Activated naive CD4-positive, alpha-beta T cell treated with anti-CD3 and anti-CD28 coated beads for 36 hours (primary cell): ENCODE measurements around the gene APH1B. TPM values are rescaled to one million over a fixed set of nuclear protein-coding genes. Genes with fewer than 3 reads are reported as not detected.

Experiments
- CTCF ChIA-PET: fragments of 350-600 bp; sonication (Branson Sonifier 250); formaldehyde crosslinking; loops from one replicate; lab custom pipeline; 2021; ENCODE audit warnings: antibody characterized with exemption; lab: Charles Lee
- DNase-seq: peaks from one replicate; pipeline ENCODE4 v3.0.0-alpha.2; 2020
- H3K27ac Mint-ChIP-seq: one replicate; pipeline ENCODE4 v1.8.0; 2021; ENCODE audit warnings: mild to moderate bottlenecking, mixed read lengths
- H3K27me3 Mint-ChIP-seq: one replicate; pipeline ENCODE4 v1.8.0; 2021; ENCODE audit warnings: low read depth, mixed read lengths
- H3K36me3 Mint-ChIP-seq: one replicate; pipeline ENCODE4 v1.8.0; 2021; ENCODE audit warnings: low read depth, mixed read lengths
- H3K4me1 Mint-ChIP-seq: one replicate; pipeline ENCODE4 v1.8.0; 2021; ENCODE audit warnings: low read depth, mixed read lengths
- H3K4me3 Mint-ChIP-seq: one replicate; pipeline ENCODE4 v1.8.0; 2021; ENCODE audit warnings: mild to moderate bottlenecking, moderate library complexity, mixed read lengths
- H3K9me3 Mint-ChIP-seq: one replicate; pipeline ENCODE4 v1.8.0; 2021; ENCODE audit warnings: mixed read lengths
- intact Hi-C: fragments of 100-400 bp; cut with micrococcal nuclease; formaldehyde crosslinking; loops from one replicate; pipeline ENCODE4 v1.15.1; 2023
- total RNA-seq, 2 experiments: library from RNA; stranded (reverse); gene quantifications; one replicate each; pipeline ENCODE4 v1.2.3, GENCODE V29; 2021

APH1B gene
- total RNA-seq, 2 experiments from 2014 or later, result 6.7 to 8.6 TPM

- H3K27me3 Mint-ChIP-seq, result no peaks in the 10 kb centered on the region
- peaks cover 7% of the 10 kb centered on the region for H3K4me1 Mint-ChIP-seq
- no peaks in the 10 kb centered on the region for H3K9me3 Mint-ChIP-seq
- H3K27ac Mint-ChIP-seq, result no peak overlapping the region
- intact Hi-C loops, result no loop called here
- no peak overlapping the region for H3K4me3 Mint-ChIP-seq
- H3K36me3 Mint-ChIP-seq, result no peaks in the 10 kb centered on the region
- CTCF ChIA-PET, result no interaction called here
- DNase-seq, result no peak
Observed at GRCh38 chr15:63322541-63322940, 45.1 kb downstream of the APH1B start.

DNA sequence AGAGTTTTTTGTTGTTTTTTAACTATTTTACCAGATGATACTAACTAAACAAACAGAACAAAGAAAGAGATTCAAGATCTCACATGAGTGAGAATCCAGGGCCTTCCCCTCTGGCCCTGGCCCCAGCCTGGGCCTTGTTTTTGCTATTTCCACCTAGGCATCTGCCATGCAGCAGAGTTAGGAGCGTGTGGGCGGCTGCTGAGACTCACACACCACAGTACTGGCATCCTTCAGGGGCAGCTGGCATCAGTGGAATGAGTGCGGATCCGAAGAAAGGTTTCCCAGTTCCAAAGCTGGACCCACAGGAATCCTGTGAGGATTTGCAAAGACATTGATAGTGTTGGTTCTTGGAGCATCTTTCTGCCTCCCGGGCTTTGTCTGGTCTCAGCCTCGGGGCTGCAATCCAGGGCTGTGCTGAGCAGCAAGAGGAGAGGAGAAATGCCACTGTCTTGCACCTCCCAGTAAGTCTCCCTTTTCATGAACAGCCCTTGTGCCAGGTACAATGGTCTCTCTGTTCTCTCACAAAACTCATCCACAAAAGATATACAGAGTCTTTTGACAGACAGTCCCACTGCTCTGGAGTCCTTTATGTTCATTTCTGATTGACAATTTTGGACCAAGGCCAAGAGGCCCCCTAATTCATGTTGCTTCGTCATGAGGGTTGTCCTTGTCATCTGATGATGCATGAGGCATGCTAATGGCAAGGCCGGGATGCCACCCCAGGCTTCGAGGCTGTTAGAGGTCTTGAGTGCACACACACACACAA, 46.6 kb downstream of the APH1B start:
- CTCF ChIA-PET, result no interaction called here
- Mint-ChIP-seq H3K27me3 (peaks cover 2% of the 10 kb centered on the region), H3K4me3 (no peak overlapping the region), H3K9me3 (no peaks in the 10 kb centered on the region), H3K4me1 (peaks cover 7% of the 10 kb centered on the region), H3K36me3 (no peaks in the 10 kb centered on the region), H3K27ac (no peak overlapping the region)
- DNase-seq, result peak; percentile 19
- intact Hi-C loops, result no loop called here

DNA sequence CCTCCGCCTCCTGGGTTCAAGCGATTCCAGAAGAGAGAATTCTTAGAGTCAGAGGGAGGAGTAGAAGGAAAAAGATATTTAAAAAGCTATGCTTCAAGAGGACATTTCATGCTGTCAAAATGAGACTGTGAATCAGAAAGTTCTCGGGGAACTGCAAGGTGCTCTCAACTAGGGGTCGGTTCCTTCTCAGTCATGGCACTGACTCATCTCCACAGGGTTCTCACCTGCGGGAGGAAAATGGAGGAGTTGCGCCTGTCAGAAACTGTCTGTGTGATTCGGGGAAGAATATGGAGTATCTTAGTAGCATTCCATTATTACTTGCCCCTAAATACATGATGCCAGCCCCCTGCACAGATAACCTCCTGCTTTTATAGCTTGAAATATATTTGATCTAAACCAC, 47.4 kb downstream of the APH1B start:
- intact Hi-C loops, result no loop called here
- peak; percentile 39 for DNase-seq
- H3K4me1 Mint-ChIP-seq, result peaks cover 7% of the 10 kb centered on the region
- no peak overlapping the region for H3K27ac Mint-ChIP-seq
- H3K4me3 Mint-ChIP-seq, result no peak overlapping the region
- CTCF ChIA-PET, result no interaction called here
- no peaks in the 10 kb centered on the region for H3K36me3 Mint-ChIP-seq
- H3K9me3 Mint-ChIP-seq, result no peaks in the 10 kb centered on the region
- peaks cover 2% of the 10 kb centered on the region for H3K27me3 Mint-ChIP-seq

- Mint-ChIP-seq H3K27me3 (peaks cover 2% of the 10 kb centered on the region), H3K27ac (no peak overlapping the region), H3K36me3 (no peaks in the 10 kb centered on the region), H3K4me1 (peaks cover 7% of the 10 kb centered on the region), H3K9me3 (no peaks in the 10 kb centered on the region), H3K4me3 (no peak overlapping the region)
- DNase-seq, result no peak
- CTCF ChIA-PET, result interaction anchor here (0.7 kb wide), 1 partner anchor 45 kb away, joined by 4 read pairs; no protein-coding TSS in a partner anchor
- intact Hi-C loops, result no loop called here
Observed at GRCh38 chr15:63327648-63328421, 50.4 kb downstream of the APH1B start.

DNA sequence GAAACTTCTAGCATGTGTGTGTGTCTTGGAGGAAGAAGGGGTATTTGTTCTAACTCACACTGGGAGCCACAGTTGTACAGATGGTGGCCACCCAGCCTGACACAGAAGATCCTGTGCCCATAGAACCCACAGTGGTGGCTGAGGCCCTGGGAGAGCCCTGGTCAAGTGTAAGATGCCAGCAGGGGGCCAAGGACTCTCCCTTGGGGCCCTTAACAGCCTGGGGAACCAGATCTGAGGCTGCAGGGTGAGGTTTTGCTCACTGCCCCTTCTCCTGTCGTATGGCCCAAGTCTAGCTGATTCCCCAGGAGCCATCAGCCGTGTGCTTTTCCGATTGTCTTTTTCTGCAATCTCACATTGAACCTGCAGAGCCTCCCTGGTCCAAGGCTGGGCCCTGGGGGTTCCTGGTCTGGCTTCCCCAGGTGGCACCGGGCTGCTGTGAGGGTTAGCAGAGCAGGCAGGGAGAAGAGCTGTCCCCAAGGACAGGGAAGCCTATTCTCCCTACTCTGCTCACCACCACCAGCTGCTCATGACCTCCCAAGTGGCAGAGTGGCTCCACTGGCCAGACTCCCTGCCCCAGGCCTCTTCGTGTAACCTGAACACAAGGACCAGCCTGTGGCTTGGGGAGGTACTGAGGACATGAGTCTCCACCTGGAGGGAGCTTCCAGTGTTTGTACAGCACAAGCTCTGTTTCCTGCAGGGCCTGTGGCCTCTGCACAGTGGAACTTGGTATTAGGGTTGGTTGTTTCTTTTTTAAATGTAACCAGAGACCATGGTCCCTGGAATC, 52.4 kb downstream of the APH1B start:
- no peaks in the 10 kb centered on the region for H3K36me3 Mint-ChIP-seq
- no peak overlapping the region for H3K27ac Mint-ChIP-seq
- intact Hi-C loops, result no loop called here
- no peaks in the 10 kb centered on the region for H3K9me3 Mint-ChIP-seq
- H3K4me3 Mint-ChIP-seq, result no peak overlapping the region
- CTCF ChIA-PET, result interaction anchor here (0.8 kb wide), 1 partner anchor 74 kb away, joined by 3 read pairs; no protein-coding TSS in a partner anchor
- H3K27me3 Mint-ChIP-seq, result peaks cover 2% of the 10 kb centered on the region
- peaks cover 3% of the 10 kb centered on the region for H3K4me1 Mint-ChIP-seq
- DNase-seq, result no peak

DNA sequence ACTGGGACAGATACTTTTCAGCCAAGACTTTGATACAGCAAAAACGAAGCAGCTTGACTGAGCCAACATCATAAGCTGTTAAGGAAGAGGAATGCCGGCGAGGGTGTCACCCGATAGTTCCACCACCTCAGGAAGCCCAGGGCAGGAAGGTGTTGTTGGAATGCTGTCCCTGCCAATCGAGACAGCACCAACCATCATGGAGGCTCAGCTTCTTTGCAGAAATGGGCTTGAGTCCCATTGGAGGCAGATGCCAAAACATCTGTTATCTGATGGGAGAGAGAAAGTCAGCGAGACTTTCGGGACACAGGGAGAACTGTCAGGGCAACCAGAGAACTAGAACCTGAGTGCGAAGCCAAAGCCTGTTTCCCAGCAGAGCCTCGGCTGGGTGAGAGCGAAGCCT, 53.5 kb downstream of the APH1B start:
- intact Hi-C loops, result no loop called here
- no peaks in the 10 kb centered on the region for H3K4me1 Mint-ChIP-seq
- no peaks in the 10 kb centered on the region for H3K9me3 Mint-ChIP-seq
- peaks cover 2% of the 10 kb centered on the region for H3K27me3 Mint-ChIP-seq
- CTCF ChIA-PET, result interaction anchor here (0.6 kb wide), 1 partner anchor 251 kb away, joined by 6 read pairs; no protein-coding TSS in a partner anchor
- no peaks in the 10 kb centered on the region for H3K36me3 Mint-ChIP-seq
- no peak overlapping the region for H3K4me3 Mint-ChIP-seq
- DNase-seq, result no peak
- H3K27ac Mint-ChIP-seq, result no peak overlapping the region

DNA sequence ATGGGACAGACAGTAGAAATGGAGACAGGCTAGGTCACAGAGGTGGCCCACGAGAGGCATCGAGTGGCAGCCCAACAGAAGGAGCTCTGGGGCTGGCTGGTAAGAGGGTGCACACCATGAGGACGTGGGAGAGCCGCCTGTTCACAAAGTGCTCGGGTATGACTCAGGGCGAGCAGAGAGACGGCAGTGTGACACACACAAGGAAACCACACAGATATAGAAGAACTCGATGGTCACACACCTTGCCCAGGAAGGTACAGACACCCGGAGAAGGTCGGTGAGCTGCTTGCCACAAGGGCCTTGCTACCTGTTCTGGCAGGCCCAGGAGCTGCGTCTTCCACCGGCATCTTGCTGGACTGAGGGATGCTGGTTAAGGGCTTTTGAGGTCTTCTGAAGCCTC, 54.1 kb downstream of the APH1B start:
- H3K4me3 Mint-ChIP-seq, result no peak overlapping the region
- H3K36me3 Mint-ChIP-seq, result no peaks in the 10 kb centered on the region
- intact Hi-C loops, result no loop called here
- no peak for DNase-seq
- no peak overlapping the region for H3K27ac Mint-ChIP-seq
- H3K4me1 Mint-ChIP-seq, result no peaks in the 10 kb centered on the region
- peaks cover 2% of the 10 kb centered on the region for H3K27me3 Mint-ChIP-seq
- CTCF ChIA-PET, result no interaction called here
- H3K9me3 Mint-ChIP-seq, result no peaks in the 10 kb centered on the region

GRCh38 chr15:63332367-63333124, 55.1 kb downstream of the APH1B start:
- CTCF ChIA-PET, result no interaction called here

GRCh38 chr15:63334821-63335220, 57.4 kb downstream of the APH1B start:
- DNase-seq, result no peak
- Mint-ChIP-seq H3K4me3 (no peak overlapping the region), H3K27me3 (no peaks in the 10 kb centered on the region), H3K36me3 (no peaks in the 10 kb centered on the region), H3K4me1 (no peaks in the 10 kb centered on the region), H3K27ac (no peak overlapping the region), H3K9me3 (no peaks in the 10 kb centered on the region)
- intact Hi-C loops, result no loop called here
- CTCF ChIA-PET, result no interaction called here

More at GRCh38 chr15:63332367-63333124, 55.1 kb downstream of the APH1B start:
- Mint-ChIP-seq H3K4me1 (no peaks in the 10 kb centered on the region), H3K4me3 (no peak overlapping the region), H3K27me3 (peaks cover 2% of the 10 kb centered on the region), H3K27ac (no peak overlapping the region), H3K9me3 (no peaks in the 10 kb centered on the region), H3K36me3 (no peaks in the 10 kb centered on the region)
- intact Hi-C loops, result no loop called here
- no peak for DNase-seq

- Mint-ChIP-seq H3K27ac (no peak overlapping the region), H3K27me3 (peaks cover 2% of the 10 kb centered on the region), H3K36me3 (no peaks in the 10 kb centered on the region), H3K9me3 (no peaks in the 10 kb centered on the region), H3K4me3 (no peak overlapping the region), H3K4me1 (no peaks in the 10 kb centered on the region)
- CTCF ChIA-PET, result no interaction called here
- intact Hi-C loops, result no loop called here
- DNase-seq, result no peak
Observed at GRCh38 chr15:63335543-63336240, 58.3 kb downstream of the APH1B start.

DNA sequence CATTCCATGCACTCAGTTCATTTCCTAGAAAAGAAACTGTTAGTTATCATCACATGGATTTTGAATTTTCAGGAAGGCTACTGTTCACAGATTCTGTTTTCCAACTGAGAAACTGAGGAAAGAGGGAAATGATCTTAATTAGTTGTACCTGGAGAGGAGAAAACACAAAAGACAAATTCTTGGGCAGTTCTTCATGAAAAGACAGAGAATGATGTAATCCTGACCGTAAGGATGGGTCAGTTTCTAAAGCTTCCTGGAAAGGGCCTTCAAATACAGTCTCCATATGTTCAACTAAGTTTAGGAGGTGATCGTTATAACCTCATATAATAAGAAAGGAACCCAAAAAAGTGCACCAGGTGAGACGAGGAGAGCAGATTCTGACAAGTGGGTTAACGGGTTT, 59.6 kb downstream of the APH1B start:
- DNase-seq, result no peak

More for the DNA sequence above, 59.6 kb downstream of the APH1B start:
- no peaks in the 10 kb centered on the region for H3K4me1 Mint-ChIP-seq
- no peak overlapping the region for H3K27ac Mint-ChIP-seq
- no peaks in the 10 kb centered on the region for H3K36me3 Mint-ChIP-seq
- H3K4me3 Mint-ChIP-seq, result no peak overlapping the region
- H3K9me3 Mint-ChIP-seq, result no peaks in the 10 kb centered on the region
- intact Hi-C loops, result no loop called here
- CTCF ChIA-PET, result interaction anchor here (0.6 kb wide), 1 partner anchor 678 kb away, joined by 4 read pairs; no protein-coding TSS in a partner anchor
- H3K27me3 Mint-ChIP-seq, result peaks cover 2% of the 10 kb centered on the region
